Upper lobe of left lung (tissue), 6 donors: Measurements from ENCODE around the gene ASPHD2. TPM values are rescaled to one million over a fixed set of nuclear protein-coding genes. Genes with fewer than 3 reads are reported as not detected.

Experiments
- ATAC-seq, 2 donors: fragments of 200-7000 bp; cut with Tn5 transposase; one replicate each; pipeline ENCODE4 v1.9.1; 2022; ENCODE audit warnings: mild to moderate bottlenecking in 2 of 2, moderate library complexity in 2 of 2; ENCODE audit not compliant: low FRiP score in 2 of 2
- DNase-seq, 2 donors: peaks; one replicate each; pipeline ENCODE4 v3.0.0-alpha.2; 2019 to 2020
- H3K27ac ChIP-seq, 4 donors: fragments of 200-600 bp; sonication (generic); one replicate each; pipeline ENCODE4 v1.5.1; 2016 to 2019
- H3K27me3 ChIP-seq, 4 donors: fragments of 200-600 bp; sonication (generic); one replicate each; pipeline ENCODE4 v1.5.1; 2017 to 2019
- H3K36me3 ChIP-seq, 4 donors: fragments of 200-600 bp; sonication (generic); one replicate each; pipeline ENCODE4 v1.5.1; 2016 to 2019
- H3K4me1 ChIP-seq, 4 donors: fragments of 200-600 bp; sonication (generic); one replicate each; pipeline ENCODE4 v1.5.1; 2018 to 2019
- H3K4me3 ChIP-seq, 4 donors: fragments of 200-600 bp; sonication (generic); one replicate each; pipeline ENCODE4 v1.5.1; 2017 to 2019; ENCODE audit warnings: mild to moderate bottlenecking in 2 of 4, moderate library complexity in 1 of 4
- H3K9me3 ChIP-seq, 4 donors: fragments of 200-600 bp; sonication (generic); one replicate each; pipeline ENCODE4 v1.5.1; 2018 to 2019
- CTCF ChIP-seq, 6 experiments: fragments of 450-650 bp in 4 of 6; fragments of 200-600 bp in 2 of 6; sonication (generic) in 2 of 6; IDR thresholded peaks; one replicate each; pipeline ENCODE4 v1.5.1; 2016 to 2019; ENCODE audit warnings: antibody characterized with exemption in 6 of 6
- EP300 ChIP-seq, 4 donors: sonication (generic); formaldehyde crosslinking; IDR thresholded peaks; one replicate each; pipeline ENCODE4 v1.5.1; 2017; ENCODE audit warnings: antibody characterized with exemption in 4 of 4, control low read depth in 2 of 4
- POLR2A ChIP-seq, 4 donors: fragments of 450-650 bp; IDR thresholded peaks; one replicate each; pipeline ENCODE4 v1.5.1; 2016 to 2017; ENCODE audit warnings: antibody characterized with exemption in 4 of 4, mild to moderate bottlenecking in 2 of 4
- POLR2AphosphoS5 ChIP-seq, 2 donors: sonication (generic); formaldehyde crosslinking; IDR thresholded peaks; one replicate each; pipeline ENCODE4 v1.5.1; 2017; ENCODE audit warnings: antibody characterized with exemption in 2 of 2
- WGBS, 2 donors: methylation state at CpG; one replicate each; pipeline ENCODE4 v1.1.5; 2017 to 2018; 5-methylcytosine and 5-hydroxymethylcytosine counted together
- total RNA-seq, 6 donors: library from RNA; depleted of rRNA in 4 of 6; stranded (reverse); fragments of >200 nt in 4 of 6; gene quantifications; one replicate each; pipeline versions ENCODE4 v1.1.0 to v1.2.1, GENCODE V29; 2016 to 2021
- donor health status: DM: no; HTN: no; CAD: no; lungs with moderate emphysema.
- donor health status: DM: no; HTN: yes; CAD: no; lungs with severe emphysema.

Gene ASPHD2
- total RNA-seq, 6 donors from 2014 or later = 0.33 to 2.1 (median 1.1) TPM

GRCh38 chr22:26477341-26477731 is 48.3 kb downstream of the ASPHD2 start:
- DNase-seq (no peak), ATAC-seq (no peak)
- Histone ChIP-seq H3K9me3 (no peaks in the 10 kb centered on the region), H3K27ac (no peak overlapping the region), H3K4me3 (no peak overlapping the region), H3K27me3 (no peaks in the 10 kb centered on the region), H3K36me3 (peaks cover 7 to 62% (median 10%) of the 10 kb centered on the region in 4 donors), H3K4me1 (peaks cover 24 to 40% (median 31%) of the 10 kb centered on the region in 4 donors)
- TF ChIP-seq CTCF (IDR thresholded peaks at IDR 0.05) = no peak
- TF ChIP-seq POLR2AphosphoS5 (IDR thresholded peaks at IDR 0.05) = no peak
- no peak for TF ChIP-seq EP300 (IDR thresholded peaks at IDR 0.05)
- TF ChIP-seq POLR2A (IDR thresholded peaks at IDR 0.05) = no peak
- WGBS, 2 donors = 50 to 61% methylated on average over 4 of the region's 4 CpGs

- Histone ChIP-seq H3K9me3 (no peaks in the 10 kb centered on the region), H3K4me3 (peak overlapping the region in 3 of 4 donors; percentile 15 to 32 (median 22)), H3K4me1 (peaks cover 32 to 54% (median 41%) of the 10 kb centered on the region in 4 donors), H3K27me3 (no peaks in the 10 kb centered on the region), H3K27ac (peak overlapping the region; percentile 10 to 48 (median 26)), H3K36me3 (peaks cover 5 to 44% (median 9%) of the 10 kb centered on the region in 4 donors)
- TF ChIP-seq POLR2AphosphoS5 (IDR thresholded peaks at IDR 0.05) = no peak
- no peak for TF ChIP-seq CTCF (IDR thresholded peaks at IDR 0.05)
- TF ChIP-seq POLR2A (IDR thresholded peaks at IDR 0.05) = no peak
- TF ChIP-seq EP300 (IDR thresholded peaks at IDR 0.05) = no peak
- WGBS, 2 donors = 40 to 52% methylated on average over 12 of the region's 12 CpGs
- no peak for ATAC-seq
- DNase-seq = no peak
Measured at GRCh38 chr22:26479043-26479791, 50.2 kb downstream of the ASPHD2 start.

- WGBS, 2 donors = 50 to 59% methylated on average over 12 of the region's 12 CpGs
- H3K27ac ChIP-seq = peak overlapping the region; percentile 10 to 48 (median 26)
- ATAC-seq (no peak), DNase-seq (no peak)
- H3K27me3 ChIP-seq = no peaks in the 10 kb centered on the region
- no peaks in the 10 kb centered on the region for H3K9me3 ChIP-seq
- H3K4me1 ChIP-seq = peaks cover 39 to 57% (median 48%) of the 10 kb centered on the region in 4 donors
- H3K4me3 ChIP-seq = peak overlapping the region in 3 of 4 donors; percentile 15 to 32 (median 22)
- H3K36me3 ChIP-seq = peaks cover 5 to 39% (median 9%) of the 10 kb centered on the region in 4 donors
- no peak for TF ChIP-seq CTCF (IDR thresholded peaks at IDR 0.05)
- no peak for TF ChIP-seq EP300 (IDR thresholded peaks at IDR 0.05)
- TF ChIP-seq POLR2A (IDR thresholded peaks at IDR 0.05) = no peak
- TF ChIP-seq POLR2AphosphoS5 (IDR thresholded peaks at IDR 0.05) = no peak
Measured at GRCh38 chr22:26479792-26480610, 50.9 kb downstream of the ASPHD2 start.

GRCh38 chr22:26480611-26480932 is 51.5 kb downstream of the ASPHD2 start:
- H3K36me3 ChIP-seq = peaks cover 5 to 33% (median 8%) of the 10 kb centered on the region in 4 donors
- no peak overlapping the region for H3K4me3 ChIP-seq
- H3K9me3 ChIP-seq = no peaks in the 10 kb centered on the region
- no peaks in the 10 kb centered on the region for H3K27me3 ChIP-seq
- H3K4me1 ChIP-seq = peaks cover 45 to 63% (median 53%) of the 10 kb centered on the region in 4 donors
- DNase-seq = no peak
- TF ChIP-seq CTCF (IDR thresholded peaks at IDR 0.05) = no peak
- no peak for TF ChIP-seq EP300 (IDR thresholded peaks at IDR 0.05)
- TF ChIP-seq POLR2AphosphoS5 (IDR thresholded peaks at IDR 0.05) = no peak
- no peak for TF ChIP-seq POLR2A (IDR thresholded peaks at IDR 0.05)
- ATAC-seq = no peak
- no peak overlapping the region for H3K27ac ChIP-seq
- 79 to 80% methylated on average over 2 of the region's 2 CpGs for WGBS, 2 donors
